ENCODE data around the gene MAP2K5.

DNA sequence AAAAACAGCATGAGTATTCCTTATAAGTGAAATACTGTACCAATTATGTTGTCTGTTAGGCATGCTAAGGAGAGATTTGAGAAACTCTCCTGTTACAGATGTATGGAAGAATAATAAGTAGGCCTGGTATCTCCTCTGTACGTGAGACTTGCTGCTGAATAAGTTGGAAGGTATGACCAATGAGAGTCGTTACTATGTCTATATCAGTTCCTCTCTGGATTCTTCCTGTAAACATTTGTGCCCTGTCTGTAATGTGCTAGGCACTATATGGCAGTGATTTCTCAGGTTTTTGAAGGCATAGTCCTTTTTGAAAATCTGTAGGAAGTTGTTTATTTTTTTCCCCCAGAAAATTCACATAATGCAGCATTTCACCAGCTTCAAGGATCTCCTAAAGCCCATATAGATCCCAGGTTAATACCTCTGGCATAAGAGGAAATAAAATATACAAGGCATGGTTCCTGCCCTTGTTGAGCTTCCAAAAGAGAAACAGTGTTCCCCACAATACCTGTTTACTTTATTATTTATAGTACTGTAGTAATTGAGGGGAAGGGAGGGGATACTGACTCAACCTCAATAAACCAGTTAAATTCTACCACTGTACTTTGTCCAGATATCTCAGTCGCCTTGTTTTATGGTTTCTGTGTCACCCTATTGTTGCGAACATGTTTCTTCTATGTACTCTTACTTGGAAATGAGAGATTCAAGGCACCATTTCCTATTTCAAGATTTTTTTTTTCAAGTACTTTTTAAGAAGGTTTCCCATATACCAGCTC lies 28.6 kb downstream of the MAP2K5 start:
- no peak for TF ChIP-seq OSR1 (CRISPR knock-in tag; IDR thresholded peaks at IDR 0.05)
- TF ChIP-seq, protein P1, sequence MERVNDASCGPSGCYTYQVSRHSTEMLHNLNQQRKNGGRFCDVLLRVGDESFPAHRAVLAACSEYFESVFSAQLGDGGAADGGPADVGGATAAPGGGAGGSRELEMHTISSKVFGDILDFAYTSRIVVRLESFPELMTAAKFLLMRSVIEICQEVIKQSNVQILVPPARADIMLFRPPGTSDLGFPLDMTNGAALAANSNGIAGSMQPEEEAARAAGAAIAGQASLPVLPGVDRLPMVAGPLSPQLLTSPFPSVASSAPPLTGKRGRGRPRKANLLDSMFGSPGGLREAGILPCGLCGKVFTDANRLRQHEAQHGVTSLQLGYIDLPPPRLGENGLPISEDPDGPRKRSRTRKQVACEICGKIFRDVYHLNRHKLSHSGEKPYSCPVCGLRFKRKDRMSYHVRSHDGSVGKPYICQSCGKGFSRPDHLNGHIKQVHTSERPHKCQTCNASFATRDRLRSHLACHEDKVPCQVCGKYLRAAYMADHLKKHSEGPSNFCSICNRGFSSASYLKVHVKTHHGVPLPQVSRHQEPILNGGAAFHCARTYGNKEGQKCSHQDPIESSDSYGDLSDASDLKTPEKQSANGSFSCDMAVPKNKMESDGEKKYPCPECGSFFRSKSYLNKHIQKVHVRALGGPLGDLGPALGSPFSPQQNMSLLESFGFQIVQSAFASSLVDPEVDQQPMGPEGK (CRISPR knock-in tag; IDR thresholded peaks at IDR 0.05; ENCODE audit: borderline replicate concordance): no peak
- TF ChIP-seq ISL1 (CRISPR knock-in tag; IDR thresholded peaks at IDR 0.05): no peak
- no peak for TF ChIP-seq CSDC2 (CRISPR knock-in tag; IDR thresholded peaks at IDR 0.05)
- TF ChIP-seq ZNF565 (CRISPR knock-in tag; conservative IDR thresholded peaks at IDR 0.05; ENCODE audit: low read depth): no peak
- no peak for TF ChIP-seq ZC3H10 (CRISPR knock-in tag; IDR thresholded peaks at IDR 0.05)
- TF ChIP-seq CREB5 (CRISPR knock-in tag; IDR thresholded peaks at IDR 0.05; ENCODE audit: low read depth): no peak
- TF ChIP-seq TSHZ2 (CRISPR knock-in tag; IDR thresholded peaks at IDR 0.05): no peak
- no peak for TF ChIP-seq PPARA (CRISPR knock-in tag; IDR thresholded peaks at IDR 0.05; ENCODE audit: borderline replicate concordance)
- TF ChIP-seq CSRNP3 (CRISPR knock-in tag; IDR thresholded peaks at IDR 0.05): no peak
